Forelimb muscle (tissue), 1 donor: Measurements from ENCODE around the gene MAN2B1. TPM values are rescaled to one million over a fixed set of nuclear protein-coding genes. Genes with fewer than 3 reads are reported as not detected.
"Not testable (repeated sequence)": the region's sequence is repeated elsewhere in the genome, so short reads cannot be mapped to it uniquely, and the experiment has no call there.

Source experiments
- DNase-seq: peaks from one replicate; pipeline ENCODE4 v3.0.0-alpha.2; 2013; ENCODE audit warnings: low read depth
- polyA plus RNA-seq: library from polyadenylated mRNA; unstranded; fragments of 120-200 nt; gene quantifications from one replicate; pipeline ENCODE4 v1.2.1, GENCODE V29; 2013; ENCODE audit not compliant: insufficient read length

The MAN2B1 gene
- polyA plus RNA-seq, 1 donor, result 23.4 TPM

GRCh38 chr19:12660980-12661379 is 5.6 kb downstream of the MAN2B1 start:
- no peak for DNase-seq

- no peak for DNase-seq
These were observed 8.6 kb downstream of the MAN2B1 start for GRCh38 chr19:12657966-12658365.

- no peak for DNase-seq
These were observed 9.5 kb downstream of the MAN2B1 start for GRCh38 chr19:12656899-12657571.

- DNase-seq, result no peak
These were observed 11.0 kb downstream of the MAN2B1 start for GRCh38 chr19:12655546-12655945.

DNA sequence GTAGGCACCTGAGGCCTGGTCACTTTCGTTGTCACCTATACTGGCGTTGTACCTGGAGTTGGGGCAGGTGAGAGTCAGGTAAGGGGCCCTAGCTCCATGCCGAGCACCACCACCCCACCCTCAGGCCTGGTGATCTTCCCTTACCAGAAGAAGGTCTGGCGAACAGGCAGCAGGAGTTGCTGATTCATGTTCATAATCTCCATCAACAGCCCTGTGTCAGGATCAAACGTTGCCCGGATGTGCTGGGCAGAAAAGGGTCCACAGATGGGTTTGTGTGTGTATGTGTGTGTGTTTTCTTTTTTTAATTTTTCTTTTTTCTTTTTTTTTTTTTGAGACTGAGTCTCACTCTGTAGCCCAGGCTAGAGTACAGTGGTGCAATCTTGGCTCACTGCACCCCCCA is 14.3 kb downstream of the MAN2B1 start:
- DNase-seq, result no peak

DNA sequence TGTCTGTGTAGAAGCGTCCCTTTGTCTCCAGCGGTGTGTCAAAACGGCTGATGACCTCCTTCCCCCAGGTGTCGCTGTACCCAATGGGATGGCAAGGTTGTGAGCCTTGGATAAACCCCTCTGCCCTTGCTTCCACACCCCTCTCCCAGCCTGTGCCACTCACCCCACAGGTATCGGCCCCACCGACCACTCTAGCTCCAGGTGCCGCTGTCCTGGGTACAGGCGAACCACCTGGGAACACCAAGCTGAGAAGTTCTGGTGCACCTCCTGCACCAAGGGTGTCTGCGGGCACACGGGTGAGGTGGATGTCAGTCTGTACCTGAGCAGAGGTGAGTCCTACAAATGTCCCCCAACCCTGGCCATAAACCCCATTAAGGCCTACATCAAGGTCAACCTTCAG is 16.6 kb downstream of the MAN2B1 start:
- no peak for DNase-seq

DNA sequence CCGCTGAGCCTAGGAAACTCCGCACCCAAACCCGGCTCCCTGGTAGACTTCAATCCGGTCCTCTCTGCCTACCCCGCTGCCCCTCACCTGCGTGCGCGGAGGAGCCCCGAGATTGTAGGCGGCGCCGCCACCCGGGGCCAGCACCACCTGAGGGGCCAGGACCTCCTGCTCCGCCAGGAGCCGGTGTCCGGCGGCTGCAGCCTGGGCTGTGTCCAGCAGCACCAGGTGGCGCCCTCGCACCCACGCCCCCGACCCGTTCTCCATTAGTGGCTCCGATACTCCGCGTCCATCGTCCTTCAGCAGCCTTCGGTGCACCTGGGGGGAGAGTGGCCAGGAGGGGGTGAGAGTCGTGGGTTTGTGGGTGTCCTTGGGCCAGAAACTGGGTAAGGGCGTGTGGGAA is 18.5 kb downstream of the MAN2B1 start:
- no peak for DNase-seq

DNA sequence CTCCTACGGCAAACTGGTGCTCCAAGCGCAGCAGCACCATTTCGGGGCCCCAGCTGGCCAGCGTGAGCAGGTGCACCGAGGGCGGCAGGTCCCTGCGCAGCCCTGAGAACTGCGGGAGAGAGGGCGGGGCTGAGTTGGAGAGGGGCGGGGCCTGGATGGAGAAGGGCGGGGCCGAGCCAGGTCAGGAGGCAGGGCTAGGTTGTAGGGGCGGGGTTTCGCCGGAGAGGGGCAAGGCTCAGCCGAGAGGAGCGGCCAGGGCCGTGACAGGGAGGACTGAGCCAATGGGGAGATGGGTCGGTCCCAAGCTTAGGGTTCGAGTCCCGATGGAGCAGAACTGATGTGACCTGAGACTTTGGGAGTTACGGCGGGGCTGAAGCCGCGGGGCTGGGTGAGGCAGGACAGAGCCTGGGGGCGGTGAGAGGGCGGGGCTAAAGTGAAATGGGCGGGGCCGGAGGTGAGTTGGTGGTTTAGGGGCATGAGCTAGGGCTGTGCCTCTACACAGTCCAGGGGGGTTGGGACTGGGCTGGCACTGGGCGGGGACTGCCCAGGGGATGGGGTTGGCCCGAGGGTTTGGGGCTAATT is 19.0 kb downstream of the MAN2B1 start:
- DNase-seq, result no peak

GRCh38 chr19:12647047-12647446 is 19.5 kb downstream of the MAN2B1 start:
- no peak for DNase-seq

DNA sequence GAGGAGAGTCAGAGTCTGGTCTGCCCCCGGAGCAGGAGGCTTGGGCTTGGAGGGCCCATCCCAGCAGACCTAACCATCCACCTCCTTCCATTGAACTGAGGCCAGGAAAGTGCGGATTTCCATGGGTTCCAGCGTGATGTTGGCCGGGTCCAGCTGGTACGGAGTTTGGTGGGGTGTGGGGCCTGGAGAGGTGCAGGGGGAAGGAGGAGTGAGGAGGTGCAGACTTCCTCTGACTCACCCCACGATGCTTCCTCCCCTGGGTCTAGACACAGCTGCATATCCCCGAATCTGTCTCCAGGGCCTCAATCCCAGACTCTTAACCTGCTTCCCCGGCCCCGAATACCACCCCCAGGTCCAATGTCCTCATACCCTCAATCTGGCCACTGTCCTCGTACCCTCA is 20.0 kb downstream of the MAN2B1 start:
- no peak for DNase-seq

DNA sequence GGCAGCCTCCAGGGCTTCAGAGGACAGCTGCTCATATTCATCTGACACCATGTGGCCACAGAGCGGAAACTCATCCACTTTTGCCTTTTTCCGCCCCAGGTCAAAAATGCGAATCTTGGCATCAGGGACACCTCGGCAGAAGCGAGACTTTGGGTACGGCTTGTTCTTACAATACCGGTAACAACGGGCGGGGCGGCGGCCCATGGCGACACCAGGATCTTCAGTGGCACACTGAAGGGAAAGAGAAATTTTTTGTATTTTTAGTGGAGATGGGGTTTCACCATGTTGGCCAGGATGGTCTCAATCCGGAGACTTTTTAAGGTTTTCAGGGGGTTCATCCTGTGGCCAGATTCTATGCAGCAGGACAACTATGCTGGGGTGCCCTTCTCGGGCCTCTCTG is 22.8 kb downstream of the MAN2B1 start:
- not testable (repeated sequence) for DNase-seq

GRCh38 chr19:12642506-12642905 is 24.0 kb downstream of the MAN2B1 start:
- no peak for DNase-seq

DNA sequence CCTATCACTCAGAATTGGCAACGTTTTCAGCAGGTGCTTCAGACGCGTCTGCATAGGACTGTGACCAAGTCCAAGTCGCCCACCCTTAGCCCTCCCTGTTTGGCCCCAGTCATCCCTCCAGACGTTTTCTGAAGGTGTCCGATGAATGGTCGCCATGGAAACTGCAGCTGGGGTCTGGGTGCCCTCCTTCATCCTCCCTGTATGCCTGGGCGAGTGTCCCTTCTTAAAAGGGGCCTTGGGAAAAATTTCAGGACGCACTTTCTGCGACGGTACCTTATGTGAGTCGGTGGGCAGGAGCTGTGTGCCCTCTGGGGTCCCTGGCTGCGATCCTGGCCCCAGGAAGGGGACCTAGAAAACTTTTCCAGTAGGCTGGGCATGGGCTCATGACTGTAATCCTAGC is 25.1 kb downstream of the MAN2B1 start:
- no peak for DNase-seq

DNA sequence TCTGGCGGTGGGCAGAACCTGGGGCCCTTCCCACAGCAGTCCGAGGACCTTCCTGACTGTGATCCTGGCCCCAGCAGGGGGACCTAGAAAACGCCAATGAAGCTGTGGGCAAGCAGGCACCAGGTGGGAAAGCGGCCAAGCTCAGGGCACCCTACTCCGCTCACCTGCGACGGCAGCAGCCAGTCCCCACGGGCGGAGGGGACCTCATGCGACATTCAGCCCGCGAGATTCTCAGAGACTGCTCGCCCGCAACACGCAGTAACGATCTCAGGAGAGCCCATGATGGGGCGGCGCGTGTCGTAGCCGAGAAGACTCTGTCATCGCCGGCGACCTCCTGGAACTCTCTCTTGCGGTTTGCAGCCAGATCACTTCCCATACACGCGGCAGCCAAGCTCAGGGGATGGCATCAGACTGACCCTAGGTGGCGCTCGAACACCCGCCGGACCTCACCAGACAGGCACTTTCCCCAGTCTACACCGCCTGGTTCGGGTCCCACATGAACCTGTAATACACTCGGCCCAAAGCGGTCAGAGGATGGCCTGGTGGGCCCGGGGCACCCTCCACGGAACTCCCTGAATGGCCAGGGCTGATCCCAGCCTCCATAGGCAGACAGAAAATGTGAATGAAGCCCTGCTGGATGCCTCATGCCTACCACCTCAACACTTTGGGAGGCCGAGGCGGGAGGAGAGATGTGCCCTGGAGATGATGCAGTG is 26.5 kb downstream of the MAN2B1 start:
- DNase-seq, result peak; percentile 26

GRCh38 chr19:12638611-12639182 is 27.8 kb downstream of the MAN2B1 start:
- DNase-seq, result no peak

DNA sequence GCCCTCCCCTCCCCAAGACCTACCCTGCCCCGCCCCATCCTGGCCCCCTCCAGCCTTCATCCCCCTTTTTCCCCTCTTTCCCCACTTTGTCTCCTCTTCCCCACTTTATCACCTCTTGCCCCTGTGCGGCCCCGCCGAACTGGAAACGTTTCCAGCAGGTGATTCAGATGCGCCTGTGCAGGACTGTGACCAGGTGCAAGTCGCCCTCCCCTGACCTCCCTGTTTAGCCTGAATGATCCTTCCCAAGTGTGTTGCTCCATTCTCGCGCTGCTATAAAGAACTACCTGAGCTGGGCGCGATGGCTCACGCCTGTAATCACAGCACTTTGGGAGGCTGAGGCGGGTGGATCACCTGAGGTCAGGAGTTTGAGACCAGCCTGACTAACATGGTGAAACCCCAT is 29.9 kb downstream of the MAN2B1 start:
- DNase-seq, result no peak

DNA sequence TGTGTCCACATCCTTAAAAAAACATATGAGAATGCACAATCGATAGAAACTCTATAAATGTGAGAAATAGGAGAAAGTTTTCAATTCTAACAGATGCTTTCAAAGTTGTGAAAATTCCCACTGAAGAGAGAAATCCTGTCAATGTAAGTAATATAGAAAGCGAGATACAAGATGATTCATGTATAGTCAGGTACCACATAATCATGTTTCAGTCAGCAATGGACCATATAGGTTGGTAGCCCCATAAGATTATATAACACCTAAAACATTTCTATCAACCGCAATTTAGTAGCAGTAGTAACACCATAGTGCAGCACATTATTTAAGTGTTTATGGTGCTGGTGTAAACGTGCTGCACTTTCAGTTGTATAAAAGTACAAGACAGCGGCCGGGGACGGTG is 37.3 kb downstream of the MAN2B1 start:
- DNase-seq, result no peak

DNA sequence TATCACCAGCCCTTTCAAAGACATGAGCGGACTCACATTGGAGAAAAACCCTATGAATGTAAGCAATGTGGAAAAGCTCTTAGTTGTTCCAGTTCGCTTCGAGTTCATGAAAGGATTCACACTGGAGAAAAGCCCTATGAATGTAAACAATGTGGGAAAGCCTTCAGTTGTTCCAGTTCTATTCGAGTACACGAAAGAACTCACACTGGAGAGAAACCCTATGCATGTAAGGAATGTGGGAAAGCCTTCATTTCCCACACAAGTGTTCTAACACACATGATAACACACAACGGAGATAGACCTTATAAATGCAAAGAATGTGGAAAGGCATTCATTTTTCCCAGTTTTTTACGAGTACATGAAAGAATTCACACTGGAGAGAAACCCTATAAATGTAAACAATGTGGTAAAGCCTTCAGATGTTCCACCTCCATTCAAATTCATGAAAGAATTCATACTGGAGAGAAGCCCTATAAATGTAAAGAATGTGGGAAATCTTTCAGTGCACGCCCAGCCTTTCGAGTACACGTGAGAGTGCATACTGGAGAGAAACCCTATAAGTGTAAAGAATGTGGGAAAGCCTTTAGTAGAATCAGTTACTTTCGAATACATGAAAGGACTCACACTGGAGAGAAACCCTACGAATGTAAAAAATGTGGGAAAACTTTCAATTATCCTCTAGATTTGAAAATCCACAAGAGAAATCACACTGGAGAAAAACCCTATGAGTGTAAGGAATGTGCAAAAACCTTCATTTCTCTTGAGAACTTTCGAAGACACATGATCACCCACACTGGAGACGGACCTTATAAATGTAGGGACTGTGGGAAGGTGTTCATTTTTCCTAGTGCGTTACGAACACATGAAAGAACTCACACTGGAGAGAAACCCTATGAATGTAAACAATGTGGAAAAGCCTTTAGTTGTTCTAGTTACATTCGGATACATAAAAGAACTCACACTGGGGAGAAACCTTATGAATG is 38.2 kb downstream of the MAN2B1 start:
- no peak for DNase-seq

- DNase-seq, result no peak
These were observed 39.6 kb downstream of the MAN2B1 start for GRCh38 chr19:12626958-12627357.

GRCh38 chr19:12623361-12624031 is 43.0 kb downstream of the MAN2B1 start:
- no peak for DNase-seq
